ENCODE measurements around the gene CALU. TPM values are rescaled to one million over a fixed set of nuclear protein-coding genes. Genes with fewer than 3 reads are reported as not detected.

CALU gene
- total and polyA plus RNA-seq, 9 donors = 38.9 to 187 (median 71.0) TPM

- WGBS, 3 donors = 95 to 98% (median 97%) methylated on average over 4 of the region's 4 CpGs
- intact Hi-C loops (cut with DNase I) = no loop called here
Measured at GRCh38 chr7:128775744-128776474, 36.8 kb downstream of the CALU start, which contains the start of gene OPN1SW. Gene OPN1SW (minus strand): TSS chr7:128775794. CDS start chr7:128775781, 13 bp downstream.

DNA sequence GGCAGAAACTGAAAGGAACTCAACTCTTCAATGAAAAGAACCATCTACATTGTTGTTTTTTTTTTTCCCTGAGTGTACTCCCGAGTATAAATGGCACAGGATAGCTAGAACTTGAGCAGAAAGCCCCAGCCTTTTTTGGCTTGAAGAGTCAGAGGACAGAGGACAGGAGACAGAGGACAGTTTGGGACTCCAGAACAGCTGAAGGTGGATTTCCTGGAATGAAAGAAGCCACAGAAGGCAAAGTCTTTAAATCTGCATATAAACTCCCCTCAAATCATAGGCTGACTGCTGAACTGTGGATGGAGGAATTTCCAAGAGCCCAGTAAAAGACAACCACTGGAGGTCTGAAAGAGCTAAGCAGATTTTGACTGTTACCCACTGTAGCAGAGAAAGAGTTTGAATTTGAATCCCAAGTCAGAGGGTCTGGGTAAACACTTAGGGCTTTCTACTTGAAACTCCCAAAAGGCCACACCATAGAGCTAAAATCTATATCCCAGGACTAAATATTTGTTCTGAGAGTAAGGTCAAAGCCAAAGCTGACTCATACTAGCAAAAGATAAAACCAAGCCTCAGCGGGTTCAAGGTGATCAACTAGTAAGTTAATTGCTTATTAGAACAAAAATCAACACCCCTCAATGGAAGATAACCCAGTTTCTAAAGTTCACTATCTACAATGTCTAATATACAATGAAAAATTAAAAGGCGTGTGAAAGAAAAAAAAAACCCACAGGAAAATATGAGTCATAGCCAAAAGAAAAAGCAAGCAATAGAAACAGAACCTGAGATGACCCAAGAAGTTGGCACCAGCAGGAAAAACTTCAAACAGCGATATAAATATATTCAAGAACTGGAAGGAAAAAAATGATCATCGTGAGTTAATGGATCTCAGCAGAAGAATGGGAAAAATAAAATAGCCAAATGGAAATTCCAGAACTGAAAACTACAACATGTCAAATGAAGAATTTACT is 38.3 kb downstream of the CALU start:
- H3K27ac ChIP-seq = no peak overlapping the region
- no peak for DNase-seq
- WGBS, 3 donors = 67 to 74% (median 67%) methylated on average over 5 of the region's 5 CpGs
- H3K27me3 ChIP-seq = no peaks in the 10 kb centered on the region
- TF ChIP-seq, protein P1, sequence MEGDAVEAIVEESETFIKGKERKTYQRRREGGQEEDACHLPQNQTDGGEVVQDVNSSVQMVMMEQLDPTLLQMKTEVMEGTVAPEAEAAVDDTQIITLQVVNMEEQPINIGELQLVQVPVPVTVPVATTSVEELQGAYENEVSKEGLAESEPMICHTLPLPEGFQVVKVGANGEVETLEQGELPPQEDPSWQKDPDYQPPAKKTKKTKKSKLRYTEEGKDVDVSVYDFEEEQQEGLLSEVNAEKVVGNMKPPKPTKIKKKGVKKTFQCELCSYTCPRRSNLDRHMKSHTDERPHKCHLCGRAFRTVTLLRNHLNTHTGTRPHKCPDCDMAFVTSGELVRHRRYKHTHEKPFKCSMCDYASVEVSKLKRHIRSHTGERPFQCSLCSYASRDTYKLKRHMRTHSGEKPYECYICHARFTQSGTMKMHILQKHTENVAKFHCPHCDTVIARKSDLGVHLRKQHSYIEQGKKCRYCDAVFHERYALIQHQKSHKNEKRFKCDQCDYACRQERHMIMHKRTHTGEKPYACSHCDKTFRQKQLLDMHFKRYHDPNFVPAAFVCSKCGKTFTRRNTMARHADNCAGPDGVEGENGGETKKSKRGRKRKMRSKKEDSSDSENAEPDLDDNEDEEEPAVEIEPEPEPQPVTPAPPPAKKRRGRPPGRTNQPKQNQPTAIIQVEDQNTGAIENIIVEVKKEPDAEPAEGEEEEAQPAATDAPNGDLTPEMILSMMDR (IDR thresholded peaks at IDR 0.05) = no peak
- H3K9me3 ChIP-seq = no peaks in the 10 kb centered on the region
- intact Hi-C loops (cut with DNase I) = no loop called here
- no peaks in the 10 kb centered on the region for H3K36me3 ChIP-seq
- H3K4me3 ChIP-seq = no peak overlapping the region
- no peaks in the 10 kb centered on the region for H3K4me1 ChIP-seq (ENCODE audit: insufficient read depth)

More at GRCh38 chr7:128775744-128776474, 36.8 kb downstream of the CALU start, which contains the start of gene OPN1SW:
- H3K36me3 ChIP-seq = no peaks in the 10 kb centered on the region
- no peaks in the 10 kb centered on the region for H3K9me3 ChIP-seq
- no peak for DNase-seq
- H3K4me1 ChIP-seq (ENCODE audit: insufficient read depth) = no peaks in the 10 kb centered on the region
- H3K27ac ChIP-seq = no peak within 1 kb of the TSS
- no peak for TF ChIP-seq POLR2A (IDR thresholded peaks at IDR 0.05)
- no peak for TF ChIP-seq EP300 (IDR thresholded peaks at IDR 0.05)
- TF ChIP-seq, protein P1 (IDR thresholded peaks at IDR 0.05) = no peak
- no peak within 1 kb of the TSS for H3K4me3 ChIP-seq
- H3K27me3 ChIP-seq = no peaks in the 10 kb centered on the region

GRCh38 chr7:128778946-128779345 is 39.8 kb downstream of the CALU start:
- intact Hi-C loops (cut with DNase I) = no loop called here
- H3K9me3 ChIP-seq = no peaks in the 10 kb centered on the region
- 86 to 99% (median 95%) methylated on average over 5 of the region's 5 CpGs for WGBS, 3 donors
- H3K4me3 ChIP-seq = no peak overlapping the region
- H3K27me3 ChIP-seq = no peaks in the 10 kb centered on the region
- no peak overlapping the region for H3K27ac ChIP-seq
- H3K4me1 ChIP-seq (ENCODE audit: insufficient read depth) = no peaks in the 10 kb centered on the region
- TF ChIP-seq, protein P1 (IDR thresholded peaks at IDR 0.05) = no peak
- TF ChIP-seq POLR2A (IDR thresholded peaks at IDR 0.05) = no peak
- no peak for TF ChIP-seq EP300 (IDR thresholded peaks at IDR 0.05)
- H3K36me3 ChIP-seq = no peaks in the 10 kb centered on the region
- no peak for DNase-seq

DNA sequence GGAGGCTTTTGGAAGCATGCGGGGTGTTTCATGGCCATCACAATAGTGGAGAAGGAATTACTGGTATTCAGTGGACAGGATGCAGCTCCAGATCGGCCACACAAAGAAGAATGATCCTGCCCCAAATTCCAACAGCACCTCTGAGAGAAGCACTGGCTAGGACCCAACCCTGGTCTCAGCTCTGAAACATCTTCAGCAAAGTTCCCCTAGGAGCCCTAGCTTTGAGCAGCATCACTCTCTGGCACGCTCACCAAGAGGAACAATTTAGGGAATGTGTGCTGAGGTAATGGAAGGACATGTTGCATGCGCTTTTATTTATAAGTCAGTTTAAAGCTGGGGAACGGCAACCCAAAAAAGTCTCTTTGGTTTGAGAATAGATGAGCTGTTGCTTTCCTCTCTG is 42.0 kb downstream of the CALU start:
- intact Hi-C loops (cut with DNase I) = no loop called here
- H3K27me3 ChIP-seq = no peaks in the 10 kb centered on the region
- H3K9me3 ChIP-seq = no peaks in the 10 kb centered on the region
- TF ChIP-seq POLR2A (IDR thresholded peaks at IDR 0.05) = no peak
- TF ChIP-seq, protein P1 (IDR thresholded peaks at IDR 0.05) = no peak
- TF ChIP-seq EP300 (IDR thresholded peaks at IDR 0.05) = no peak
- H3K4me3 ChIP-seq = no peak overlapping the region
- H3K27ac ChIP-seq = no peak overlapping the region
- H3K4me1 ChIP-seq (ENCODE audit: insufficient read depth) = no peaks in the 10 kb centered on the region
- no peaks in the 10 kb centered on the region for H3K36me3 ChIP-seq
- 65 to 78% (median 70%) methylated on average over 5 of the region's 5 CpGs for WGBS, 3 donors
- no peak for DNase-seq
